Upper lobe of right lung (tissue), 1 donor: ENCODE data around the gene CACTIN. TPM values are rescaled to one million over a fixed set of nuclear protein-coding genes. Genes with fewer than 3 reads are reported as not detected.
"Not testable (repeated sequence)": the region's sequence is repeated elsewhere in the genome, so short reads cannot be mapped to it uniquely, and the experiment has no call there.

Experiments used
- ATAC-seq: fragments of 200-7000 bp; cut with Tn5 transposase; one replicate; pipeline ENCODE4 v1.9.1; 2020; ENCODE audit warnings: mild to moderate bottlenecking, moderate library complexity
- DNase-seq: peaks from one replicate; pipeline ENCODE4 v3.0.0-alpha.2; 2020
- H3K27ac ChIP-seq: fragments of 200-600 bp; one replicate; pipeline ENCODE4 v1.8.0; 2022
- H3K27me3 ChIP-seq: fragments of 200-600 bp; one replicate; pipeline ENCODE4 v1.8.0; 2022; ENCODE audit warnings: mild to moderate bottlenecking
- H3K36me3 ChIP-seq: fragments of 200-600 bp; one replicate; pipeline ENCODE4 v1.8.0; 2022
- H3K4me1 ChIP-seq: fragments of 200-600 bp; one replicate; pipeline ENCODE4 v1.8.0; 2022
- H3K4me3 ChIP-seq: fragments of 200-600 bp; one replicate; pipeline ENCODE4 v1.8.0; 2022; ENCODE audit warnings: mild to moderate bottlenecking
- H3K9me3 ChIP-seq: fragments of 200-600 bp; one replicate; pipeline ENCODE4 v1.8.0; 2022
- CTCF ChIP-seq: fragments of 200-600 bp; IDR thresholded peaks from one replicate; pipeline ENCODE4 v1.8.0; 2022; ENCODE audit warnings: antibody characterized with exemption
- intact Hi-C: fragments of 100-400 bp; cut with DNase I; formaldehyde crosslinking; loops from one replicate; pipeline ENCODE4 v1.11.0; 2022
- total RNA-seq: library from RNA; stranded (reverse); fragmentation: NEBNext Ultra II Directional; extraction: Animal tissue kit (Norgen Biotek cat#: 25700); gene quantifications from one replicate; pipeline ENCODE4 v1.2.1, GENCODE V29; 2021
- donor health status: DM: no; HTN: yes; CAD: no; lungs with severe emphysema.

CACTIN gene
- total RNA-seq, 1 donor from 2014 or later: 24.3 TPM

- H3K4me1 ChIP-seq: no peaks in the 10 kb centered on the region
- peaks cover 58% of the 10 kb centered on the region for H3K36me3 ChIP-seq
- no peak overlapping the region for H3K4me3 ChIP-seq
- no peak for DNase-seq
- no peak for ATAC-seq
- no peaks in the 10 kb centered on the region for H3K9me3 ChIP-seq
- H3K27me3 ChIP-seq: no peaks in the 10 kb centered on the region
- TF ChIP-seq CTCF: no peak
- intact Hi-C loops: no loop called here
- no peak overlapping the region for H3K27ac ChIP-seq
Observed at GRCh38 chr19:3651684-3652083, 25.1 kb upstream of the CACTIN start.

- Histone ChIP-seq H3K27ac (no peak overlapping the region), H3K27me3 (no peaks in the 10 kb centered on the region), H3K4me1 (no peaks in the 10 kb centered on the region), H3K9me3 (no peaks in the 10 kb centered on the region), H3K4me3 (no peak overlapping the region), H3K36me3 (peaks cover 56% of the 10 kb centered on the region)
- no peak for DNase-seq
- no peak for ATAC-seq
- intact Hi-C loops: no loop called here
- no peak for TF ChIP-seq CTCF
Observed at GRCh38 chr19:3649888-3650287, 23.3 kb upstream of the CACTIN start.

- no peaks in the 10 kb centered on the region for H3K9me3 ChIP-seq
Observed at GRCh38 chr19:3648037-3648905, 21.7 kb upstream of the CACTIN start.

GRCh38 chr19:3647102-3647501, 20.5 kb upstream of the CACTIN start:
- peaks cover 46% of the 10 kb centered on the region for H3K36me3 ChIP-seq
- H3K27ac ChIP-seq, H3K9me3 ChIP-seq, H3K4me3 ChIP-seq, H3K27me3 ChIP-seq, intact Hi-C loops, DNase-seq, ATAC-seq, H3K4me1 ChIP-seq: not testable (repeated sequence)

More at GRCh38 chr19:3648037-3648905, 21.7 kb upstream of the CACTIN start:
- Histone ChIP-seq H3K4me1 (no peaks in the 10 kb centered on the region), H3K27ac (no peak overlapping the region), H3K4me3 (no peak overlapping the region), H3K27me3 (no peaks in the 10 kb centered on the region), H3K36me3 (peaks cover 53% of the 10 kb centered on the region)
- intact Hi-C loops: no loop called here
- ATAC-seq (no peak), DNase-seq (no peak)
- TF ChIP-seq CTCF: no peak

GRCh38 chr19:3646336-3647092, 19.9 kb upstream of the CACTIN start:
- Histone ChIP-seq H3K36me3 (peaks cover 46% of the 10 kb centered on the region), H3K27me3 (no peaks in the 10 kb centered on the region), H3K4me3 (no peak overlapping the region), H3K9me3 (no peaks in the 10 kb centered on the region), H3K4me1 (no peaks in the 10 kb centered on the region), H3K27ac (no peak overlapping the region)
- TF ChIP-seq CTCF: no peak
- ATAC-seq: no peak
- intact Hi-C loops: no loop called here
- no peak for DNase-seq

GRCh38 chr19:3645726-3646125, 19.1 kb upstream of the CACTIN start:
- no peaks in the 10 kb centered on the region for H3K4me1 ChIP-seq
- H3K27me3 ChIP-seq: no peaks in the 10 kb centered on the region
- no peak overlapping the region for H3K27ac ChIP-seq
- TF ChIP-seq CTCF: no peak
- H3K4me3 ChIP-seq: no peak overlapping the region
- DNase-seq: no peak
- intact Hi-C loops: no loop called here
- no peaks in the 10 kb centered on the region for H3K9me3 ChIP-seq
- ATAC-seq: no peak
- H3K36me3 ChIP-seq: peaks cover 46% of the 10 kb centered on the region
